ENCODE measurements around the gene ALKBH2. TPM values are rescaled to one million over a fixed set of nuclear protein-coding genes. Genes with fewer than 3 reads are reported as not detected.

Gene ALKBH2
- total and polyA plus RNA-seq, 2 experiments from 2014 or later: 16.4 to 35.9 TPM

DNA sequence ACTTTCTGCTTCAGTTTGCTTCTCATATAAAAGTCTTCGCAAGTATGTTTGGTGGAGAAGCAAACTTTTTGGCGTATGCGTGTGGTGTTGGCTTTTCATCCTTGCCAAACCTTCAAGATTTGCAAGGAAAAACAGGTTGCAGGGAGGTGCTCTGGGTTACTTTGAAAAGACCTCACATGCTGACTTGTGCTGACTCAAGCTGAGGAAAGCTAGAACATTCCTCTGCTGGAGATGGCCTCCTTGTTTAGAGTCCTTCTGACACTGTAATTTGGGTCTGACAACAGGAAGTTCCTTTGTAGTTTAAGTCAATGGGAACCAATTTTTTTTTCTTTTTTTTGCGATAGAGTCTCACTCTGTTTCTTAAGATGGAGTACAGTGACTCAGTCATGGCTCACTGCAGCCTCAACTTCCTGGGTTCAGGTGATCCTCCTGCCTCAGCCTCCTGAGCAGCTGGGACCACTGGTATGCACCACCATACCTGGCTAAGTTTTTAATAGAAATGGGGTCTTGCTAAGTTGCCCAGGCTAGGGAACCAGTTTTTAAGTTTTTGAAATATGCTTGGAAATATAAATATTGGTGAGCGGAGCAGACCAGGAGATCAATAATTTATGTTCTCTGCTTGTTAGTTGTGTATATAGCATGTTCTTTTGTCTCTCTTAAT is 20.5 kb upstream of the ALKBH2 start:
- no peaks in the 10 kb centered on the region for H3K9me2 ChIP-seq (ENCODE audit: insufficient read depth)
- TF ChIP-seq, protein P1, sequence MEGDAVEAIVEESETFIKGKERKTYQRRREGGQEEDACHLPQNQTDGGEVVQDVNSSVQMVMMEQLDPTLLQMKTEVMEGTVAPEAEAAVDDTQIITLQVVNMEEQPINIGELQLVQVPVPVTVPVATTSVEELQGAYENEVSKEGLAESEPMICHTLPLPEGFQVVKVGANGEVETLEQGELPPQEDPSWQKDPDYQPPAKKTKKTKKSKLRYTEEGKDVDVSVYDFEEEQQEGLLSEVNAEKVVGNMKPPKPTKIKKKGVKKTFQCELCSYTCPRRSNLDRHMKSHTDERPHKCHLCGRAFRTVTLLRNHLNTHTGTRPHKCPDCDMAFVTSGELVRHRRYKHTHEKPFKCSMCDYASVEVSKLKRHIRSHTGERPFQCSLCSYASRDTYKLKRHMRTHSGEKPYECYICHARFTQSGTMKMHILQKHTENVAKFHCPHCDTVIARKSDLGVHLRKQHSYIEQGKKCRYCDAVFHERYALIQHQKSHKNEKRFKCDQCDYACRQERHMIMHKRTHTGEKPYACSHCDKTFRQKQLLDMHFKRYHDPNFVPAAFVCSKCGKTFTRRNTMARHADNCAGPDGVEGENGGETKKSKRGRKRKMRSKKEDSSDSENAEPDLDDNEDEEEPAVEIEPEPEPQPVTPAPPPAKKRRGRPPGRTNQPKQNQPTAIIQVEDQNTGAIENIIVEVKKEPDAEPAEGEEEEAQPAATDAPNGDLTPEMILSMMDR (conservative IDR thresholded peaks at IDR 0.05; ENCODE audit: low read depth in 2 of 2): no peak
- TF ChIP-seq, protein P2, sequence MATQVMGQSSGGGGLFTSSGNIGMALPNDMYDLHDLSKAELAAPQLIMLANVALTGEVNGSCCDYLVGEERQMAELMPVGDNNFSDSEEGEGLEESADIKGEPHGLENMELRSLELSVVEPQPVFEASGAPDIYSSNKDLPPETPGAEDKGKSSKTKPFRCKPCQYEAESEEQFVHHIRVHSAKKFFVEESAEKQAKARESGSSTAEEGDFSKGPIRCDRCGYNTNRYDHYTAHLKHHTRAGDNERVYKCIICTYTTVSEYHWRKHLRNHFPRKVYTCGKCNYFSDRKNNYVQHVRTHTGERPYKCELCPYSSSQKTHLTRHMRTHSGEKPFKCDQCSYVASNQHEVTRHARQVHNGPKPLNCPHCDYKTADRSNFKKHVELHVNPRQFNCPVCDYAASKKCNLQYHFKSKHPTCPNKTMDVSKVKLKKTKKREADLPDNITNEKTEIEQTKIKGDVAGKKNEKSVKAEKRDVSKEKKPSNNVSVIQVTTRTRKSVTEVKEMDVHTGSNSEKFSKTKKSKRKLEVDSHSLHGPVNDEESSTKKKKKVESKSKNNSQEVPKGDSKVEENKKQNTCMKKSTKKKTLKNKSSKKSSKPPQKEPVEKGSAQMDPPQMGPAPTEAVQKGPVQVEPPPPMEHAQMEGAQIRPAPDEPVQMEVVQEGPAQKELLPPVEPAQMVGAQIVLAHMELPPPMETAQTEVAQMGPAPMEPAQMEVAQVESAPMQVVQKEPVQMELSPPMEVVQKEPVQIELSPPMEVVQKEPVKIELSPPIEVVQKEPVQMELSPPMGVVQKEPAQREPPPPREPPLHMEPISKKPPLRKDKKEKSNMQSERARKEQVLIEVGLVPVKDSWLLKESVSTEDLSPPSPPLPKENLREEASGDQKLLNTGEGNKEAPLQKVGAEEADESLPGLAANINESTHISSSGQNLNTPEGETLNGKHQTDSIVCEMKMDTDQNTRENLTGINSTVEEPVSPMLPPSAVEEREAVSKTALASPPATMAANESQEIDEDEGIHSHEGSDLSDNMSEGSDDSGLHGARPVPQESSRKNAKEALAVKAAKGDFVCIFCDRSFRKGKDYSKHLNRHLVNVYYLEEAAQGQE (IDR thresholded peaks at IDR 0.05; ENCODE audit: unreplicated experiment): no peak
- TF ChIP-seq EZH2 (IDR thresholded peaks at IDR 0.05; ENCODE audit: low read depth, unreplicated experiment) (no peak), ZNF114 (CRISPR knock-in tag; IDR thresholded peaks at IDR 0.05) (no peak), POLR2AphosphoS5 (IDR thresholded peaks at IDR 0.05; ENCODE audit: low read depth) (no peak), CREB1 (CRISPR knock-in tag; IDR thresholded peaks at IDR 0.05; ENCODE audit: low read depth) (no peak), NANOG (IDR thresholded peaks at IDR 0.05; ENCODE audit: borderline replicate concordance) (no peak), JUNB (IDR thresholded peaks at IDR 0.05; ENCODE audit: unreplicated experiment) (no peak), ZNF331 (CRISPR knock-in tag; IDR thresholded peaks at IDR 0.05; ENCODE audit: low read depth) (no peak), EZH2phosphoT487 (IDR thresholded peaks at IDR 0.05; ENCODE audit: unreplicated experiment) (no peak), STAT1 (IDR thresholded peaks at IDR 0.05; ENCODE audit: unreplicated experiment) (no peak)
- TF ChIP-seq, protein P3, sequence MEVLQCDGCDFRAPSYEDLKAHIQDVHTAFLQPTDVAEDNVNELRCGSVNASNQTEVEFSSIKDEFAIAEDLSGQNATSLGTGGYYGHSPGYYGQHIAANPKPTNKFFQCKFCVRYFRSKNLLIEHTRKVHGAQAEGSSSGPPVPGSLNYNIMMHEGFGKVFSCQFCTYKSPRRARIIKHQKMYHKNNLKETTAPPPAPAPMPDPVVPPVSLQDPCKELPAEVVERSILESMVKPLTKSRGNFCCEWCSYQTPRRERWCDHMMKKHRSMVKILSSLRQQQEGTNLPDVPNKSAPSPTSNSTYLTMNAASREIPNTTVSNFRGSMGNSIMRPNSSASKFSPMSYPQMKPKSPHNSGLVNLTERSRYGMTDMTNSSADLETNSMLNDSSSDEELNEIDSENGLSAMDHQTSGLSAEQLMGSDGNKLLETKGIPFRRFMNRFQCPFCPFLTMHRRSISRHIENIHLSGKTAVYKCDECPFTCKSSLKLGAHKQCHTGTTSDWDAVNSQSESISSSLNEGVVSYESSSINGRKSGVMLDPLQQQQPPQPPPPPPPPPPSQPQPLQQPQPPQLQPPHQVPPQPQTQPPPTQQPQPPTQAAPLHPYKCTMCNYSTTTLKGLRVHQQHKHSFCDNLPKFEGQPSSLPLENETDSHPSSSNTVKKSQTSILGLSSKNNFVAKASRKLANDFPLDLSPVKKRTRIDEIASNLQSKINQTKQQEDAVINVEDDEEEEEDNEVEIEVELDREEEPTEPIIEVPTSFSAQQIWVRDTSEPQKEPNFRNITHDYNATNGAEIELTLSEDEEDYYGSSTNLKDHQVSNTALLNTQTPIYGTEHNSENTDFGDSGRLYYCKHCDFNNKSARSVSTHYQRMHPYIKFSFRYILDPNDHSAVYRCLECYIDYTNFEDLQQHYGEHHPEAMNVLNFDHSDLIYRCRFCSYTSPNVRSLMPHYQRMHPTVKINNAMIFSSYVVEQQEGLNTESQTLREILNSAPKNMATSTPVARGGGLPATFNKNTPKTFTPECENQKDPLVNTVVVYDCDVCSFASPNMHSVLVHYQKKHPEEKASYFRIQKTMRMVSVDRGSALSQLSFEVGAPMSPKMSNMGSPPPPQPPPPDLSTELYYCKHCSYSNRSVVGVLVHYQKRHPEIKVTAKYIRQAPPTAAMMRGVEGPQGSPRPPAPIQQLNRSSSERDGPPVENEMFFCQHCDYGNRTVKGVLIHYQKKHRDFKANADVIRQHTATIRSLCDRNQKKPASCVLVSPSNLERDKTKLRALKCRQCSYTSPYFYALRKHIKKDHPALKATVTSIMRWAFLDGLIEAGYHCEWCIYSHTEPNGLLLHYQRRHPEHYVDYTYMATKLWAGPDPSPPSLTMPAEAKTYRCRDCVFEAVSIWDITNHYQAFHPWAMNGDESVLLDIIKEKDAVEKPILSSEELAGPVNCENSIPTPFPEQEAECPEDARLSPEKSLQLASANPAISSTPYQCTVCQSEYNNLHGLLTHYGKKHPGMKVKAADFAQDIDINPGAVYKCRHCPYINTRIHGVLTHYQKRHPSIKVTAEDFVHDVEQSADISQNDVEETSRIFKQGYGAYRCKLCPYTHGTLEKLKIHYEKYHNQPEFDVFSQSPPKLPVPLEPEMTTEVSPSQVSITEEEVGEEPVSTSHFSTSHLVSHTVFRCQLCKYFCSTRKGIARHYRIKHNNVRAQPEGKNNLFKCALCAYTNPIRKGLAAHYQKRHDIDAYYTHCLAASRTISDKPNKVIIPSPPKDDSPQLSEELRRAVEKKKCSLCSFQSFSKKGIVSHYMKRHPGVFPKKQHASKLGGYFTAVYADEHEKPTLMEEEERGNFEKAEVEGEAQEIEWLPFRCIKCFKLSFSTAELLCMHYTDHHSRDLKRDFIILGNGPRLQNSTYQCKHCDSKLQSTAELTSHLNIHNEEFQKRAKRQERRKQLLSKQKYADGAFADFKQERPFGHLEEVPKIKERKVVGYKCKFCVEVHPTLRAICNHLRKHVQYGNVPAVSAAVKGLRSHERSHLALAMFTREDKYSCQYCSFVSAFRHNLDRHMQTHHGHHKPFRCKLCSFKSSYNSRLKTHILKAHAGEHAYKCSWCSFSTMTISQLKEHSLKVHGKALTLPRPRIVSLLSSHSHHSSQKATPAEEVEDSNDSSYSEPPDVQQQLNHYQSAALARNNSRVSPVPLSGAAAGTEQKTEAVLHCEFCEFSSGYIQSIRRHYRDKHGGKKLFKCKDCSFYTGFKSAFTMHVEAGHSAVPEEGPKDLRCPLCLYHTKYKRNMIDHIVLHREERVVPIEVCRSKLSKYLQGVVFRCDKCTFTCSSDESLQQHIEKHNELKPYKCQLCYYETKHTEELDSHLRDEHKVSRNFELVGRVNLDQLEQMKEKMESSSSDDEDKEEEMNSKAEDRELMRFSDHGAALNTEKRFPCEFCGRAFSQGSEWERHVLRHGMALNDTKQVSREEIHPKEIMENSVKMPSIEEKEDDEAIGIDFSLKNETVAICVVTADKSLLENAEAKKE (CRISPR knock-in tag; IDR thresholded peaks at IDR 0.05): no peak
- TF ChIP-seq, protein P4, sequence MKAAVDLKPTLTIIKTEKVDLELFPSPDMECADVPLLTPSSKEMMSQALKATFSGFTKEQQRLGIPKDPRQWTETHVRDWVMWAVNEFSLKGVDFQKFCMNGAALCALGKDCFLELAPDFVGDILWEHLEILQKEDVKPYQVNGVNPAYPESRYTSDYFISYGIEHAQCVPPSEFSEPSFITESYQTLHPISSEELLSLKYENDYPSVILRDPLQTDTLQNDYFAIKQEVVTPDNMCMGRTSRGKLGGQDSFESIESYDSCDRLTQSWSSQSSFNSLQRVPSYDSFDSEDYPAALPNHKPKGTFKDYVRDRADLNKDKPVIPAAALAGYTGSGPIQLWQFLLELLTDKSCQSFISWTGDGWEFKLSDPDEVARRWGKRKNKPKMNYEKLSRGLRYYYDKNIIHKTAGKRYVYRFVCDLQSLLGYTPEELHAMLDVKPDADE (IDR thresholded peaks at IDR 0.05): no peak
- ATAC-seq: no peak
- peaks cover 14% of the 10 kb centered on the region for H3F3A ChIP-seq (replicated peaks; ENCODE audit: low read depth)
- H4K20me1 ChIP-seq (replicated peaks; ENCODE audit: insufficient read depth): no peaks in the 10 kb centered on the region; the same call in 1 of the 2 replicates
- no peaks in the 10 kb centered on the region for H3K27me3 ChIP-seq (ENCODE audit: insufficient read depth)
- H3K36me3 ChIP-seq (ENCODE audit: insufficient read depth): peaks cover 5% of the 10 kb centered on the region; the same call in 1 of the 2 replicates
- no peaks in the 10 kb centered on the region for H3K79me2 ChIP-seq (replicated peaks; ENCODE audit: insufficient read depth)
- no peaks in the 10 kb centered on the region for H3K9me3 Mint-ChIP-seq
- no peak overlapping the region for H3K27ac Mint-ChIP-seq
- peaks cover 21% of the 10 kb centered on the region for H3K36me3 Mint-ChIP-seq (ENCODE audit: low read depth)
- peaks cover 6% of the 10 kb centered on the region for H3K27me3 Mint-ChIP-seq (ENCODE audit: insufficient read depth, low read depth, poor library complexity)
- peaks cover 9% of the 10 kb centered on the region; the same call in 1 of the 2 replicates for H3K4me1 ChIP-seq (ENCODE audit: insufficient read depth)
- H3K4me3 ChIP-seq: no peak overlapping the region
- no peak overlapping the region for H2AFZ ChIP-seq
- DNase-seq (ENCODE audit: low spot score): no peak
- peaks cover 31% of the 10 kb centered on the region for H3K4me1 Mint-ChIP-seq
- no peak overlapping the region for H3K4me2 ChIP-seq
- H3K4me3 Mint-ChIP-seq: no peak overlapping the region
- no peak overlapping the region for H3K27ac ChIP-seq (ENCODE audit: low read depth)
